ENCODE results near the gene TIMM21. TPM values are rescaled to one million over a fixed set of nuclear protein-coding genes. Genes with fewer than 3 reads are reported as not detected.

TIMM21 gene
- total RNA-seq, 6 experiments from 2014 or later, result 17.4 to 38.4 (median 20.6) TPM

DNA sequence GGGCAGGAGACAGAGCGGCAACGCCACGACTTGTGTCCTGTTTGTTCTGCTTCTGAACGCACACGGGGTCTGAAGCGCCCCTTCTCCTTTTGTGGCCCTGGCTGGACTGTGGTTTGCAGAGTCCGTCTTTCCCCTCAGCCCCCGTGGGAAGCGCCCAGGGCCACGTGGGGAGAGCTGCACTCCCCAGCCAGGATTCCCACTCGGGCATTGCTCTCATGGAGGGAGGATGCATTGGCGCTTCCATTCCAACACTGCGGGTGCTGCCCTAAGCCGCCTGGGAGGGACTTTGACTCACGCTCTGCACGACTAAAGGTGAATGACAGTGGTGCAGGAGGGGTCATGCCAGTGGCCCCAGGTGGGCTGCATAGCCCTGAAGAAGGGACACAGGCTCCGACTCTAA lies 52.5 kb downstream of the TIMM21 start:
- Histone ChIP-seq H3K27me3 (no peaks in the 10 kb centered on the region), H3K27ac (no peak overlapping the region), H3K9me3 (no peaks in the 10 kb centered on the region), H3K4me1 (peaks cover 0 to 22% (median 10%) of the 10 kb centered on the region in 4 donors), H3K4me3 (no peak overlapping the region), H3K36me3 (no peaks in the 10 kb centered on the region)
- no peak for ATAC-seq
- TF ChIP-seq, protein P1, sequence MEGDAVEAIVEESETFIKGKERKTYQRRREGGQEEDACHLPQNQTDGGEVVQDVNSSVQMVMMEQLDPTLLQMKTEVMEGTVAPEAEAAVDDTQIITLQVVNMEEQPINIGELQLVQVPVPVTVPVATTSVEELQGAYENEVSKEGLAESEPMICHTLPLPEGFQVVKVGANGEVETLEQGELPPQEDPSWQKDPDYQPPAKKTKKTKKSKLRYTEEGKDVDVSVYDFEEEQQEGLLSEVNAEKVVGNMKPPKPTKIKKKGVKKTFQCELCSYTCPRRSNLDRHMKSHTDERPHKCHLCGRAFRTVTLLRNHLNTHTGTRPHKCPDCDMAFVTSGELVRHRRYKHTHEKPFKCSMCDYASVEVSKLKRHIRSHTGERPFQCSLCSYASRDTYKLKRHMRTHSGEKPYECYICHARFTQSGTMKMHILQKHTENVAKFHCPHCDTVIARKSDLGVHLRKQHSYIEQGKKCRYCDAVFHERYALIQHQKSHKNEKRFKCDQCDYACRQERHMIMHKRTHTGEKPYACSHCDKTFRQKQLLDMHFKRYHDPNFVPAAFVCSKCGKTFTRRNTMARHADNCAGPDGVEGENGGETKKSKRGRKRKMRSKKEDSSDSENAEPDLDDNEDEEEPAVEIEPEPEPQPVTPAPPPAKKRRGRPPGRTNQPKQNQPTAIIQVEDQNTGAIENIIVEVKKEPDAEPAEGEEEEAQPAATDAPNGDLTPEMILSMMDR (IDR thresholded peaks at IDR 0.05), result no peak
- no peak for TF ChIP-seq POLR2A (IDR thresholded peaks at IDR 0.05)
- intact Hi-C loops (cut with DNase I), result no loop called here
- DNase-seq, result no peak
- 71% methylated on average over 9 of the region's 17 CpGs for WGBS (ENCODE audit: insufficient coverage, low coverage, low lambda C conversion rate, missing lambda C conversion rate)

DNA sequence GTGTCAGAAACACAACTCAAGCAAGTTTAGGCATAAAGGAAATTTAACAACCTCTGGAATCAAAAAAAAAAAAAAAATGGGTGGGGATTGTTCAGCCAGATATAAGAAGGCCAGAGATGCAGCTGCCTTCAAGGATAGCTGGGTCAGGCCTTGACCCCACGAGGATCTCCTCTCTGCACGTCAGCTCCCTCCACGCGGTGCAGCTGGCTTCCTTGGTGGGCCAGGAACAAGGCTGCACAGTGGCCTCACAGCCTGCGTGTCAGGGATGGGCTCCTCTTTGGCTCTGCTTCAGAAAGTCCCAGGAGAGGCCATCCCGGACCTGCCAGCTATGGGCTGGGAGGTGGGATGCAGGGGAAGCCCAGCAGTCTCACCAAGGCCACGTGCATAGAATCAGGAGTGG lies 55.5 kb downstream of the TIMM21 start:
- no peak overlapping the region for H3K27ac ChIP-seq
- intact Hi-C loops (cut with DNase I), result no loop called here
- no peaks in the 10 kb centered on the region for H3K27me3 ChIP-seq
- H3K9me3 ChIP-seq, result no peaks in the 10 kb centered on the region
- TF ChIP-seq POLR2A (IDR thresholded peaks at IDR 0.05), result no peak
- TF ChIP-seq, protein P1 (IDR thresholded peaks at IDR 0.05), result no peak
- no peak for DNase-seq
- no peaks in the 10 kb centered on the region for H3K36me3 ChIP-seq
- peak in 1 of 4 donors; percentile 9 for ATAC-seq
- WGBS (ENCODE audit: insufficient coverage, low coverage, low lambda C conversion rate, missing lambda C conversion rate), result 74% methylated on average over 6 of the region's 7 CpGs
- peaks cover 0 to under 1% (median 0%) of the 10 kb centered on the region in 4 donors for H3K4me1 ChIP-seq
- no peak overlapping the region for H3K4me3 ChIP-seq

DNA sequence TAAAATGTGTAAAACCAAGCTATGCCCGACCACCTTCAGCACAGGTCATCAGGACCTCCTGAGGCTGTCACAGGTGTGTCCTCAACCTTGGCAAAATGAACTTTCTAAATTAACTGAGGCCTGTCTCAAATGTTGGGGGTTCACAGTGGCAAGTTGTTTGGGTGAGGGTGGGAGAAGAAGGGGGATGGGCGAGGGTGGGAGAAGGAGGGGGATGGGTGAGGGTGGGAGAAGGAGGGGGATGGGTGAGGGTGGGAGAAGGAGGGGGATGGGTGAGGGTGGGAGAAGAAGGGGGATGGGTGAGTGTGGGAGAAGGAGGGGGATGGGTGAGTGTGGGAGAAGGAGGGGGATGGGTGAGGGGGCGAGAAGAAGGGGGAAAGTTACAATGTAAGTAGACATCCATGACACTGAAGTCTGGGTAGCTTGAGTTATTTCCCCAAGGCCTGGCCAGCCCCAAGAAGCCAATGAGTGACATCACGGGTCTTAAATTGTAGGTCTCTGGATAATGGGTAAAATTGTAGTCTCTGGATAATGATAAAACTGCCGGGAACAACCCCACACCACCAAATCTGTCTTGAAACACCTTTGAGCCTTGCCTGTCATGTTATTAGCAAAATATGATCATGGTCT lies 56.3 kb downstream of the TIMM21 start:
- no peaks in the 10 kb centered on the region for H3K27me3 ChIP-seq

More for the DNA sequence above, 56.3 kb downstream of the TIMM21 start:
- TF ChIP-seq POLR2A (IDR thresholded peaks at IDR 0.05), result no peak
- TF ChIP-seq, protein P1 (IDR thresholded peaks at IDR 0.05), result no peak
- 36% methylated on average over 4 of the region's 5 CpGs for WGBS (ENCODE audit: insufficient coverage, low coverage, low lambda C conversion rate, missing lambda C conversion rate)
- H3K9me3 ChIP-seq, result no peaks in the 10 kb centered on the region
- no peak overlapping the region for H3K4me3 ChIP-seq
- ATAC-seq (no peak), DNase-seq (no peak)
- no peak overlapping the region for H3K27ac ChIP-seq
- no peaks in the 10 kb centered on the region for H3K4me1 ChIP-seq
- no peaks in the 10 kb centered on the region for H3K36me3 ChIP-seq
- intact Hi-C loops (cut with DNase I), result no loop called here

Other genes starting within 250 kb of the TIMM21 start
- gene FBXO15, start 689 bp upstream of the TIMM21 start, total RNA-seq, result 1 to 10 TPM in 1 of 6 experiments, under 1 TPM in 4, not detected in 1; 0.19 to 1.7 (median 0.60) TPM
- gene CYB5A, start 143.4 kb downstream of the TIMM21 start, total RNA-seq, result 1,000 to 10,000 TPM in 2 of 6 experiments, 100 to 1,000 TPM in 4; 817 to 1,434 (median 907) TPM
- not detected for gene C18orf63, start 167.3 kb downstream of the TIMM21 start, total RNA-seq

Data from right lobe of liver (tissue), 6 donors.